Measurements from ENCODE around the gene LYZL4. TPM values are rescaled to one million over a fixed set of nuclear protein-coding genes. Genes with fewer than 3 reads are reported as not detected.

Gene LYZL4
- total and polyA plus RNA-seq, 2 of the 13 experiments (the other 11 are each of a cell fraction or from before 2014, with no cell fraction given) = not detected

GRCh38 chr3:42421818-42422796, 11.7 kb upstream of the LYZL4 start (continued):
- TF ChIP-seq, protein P1, sequence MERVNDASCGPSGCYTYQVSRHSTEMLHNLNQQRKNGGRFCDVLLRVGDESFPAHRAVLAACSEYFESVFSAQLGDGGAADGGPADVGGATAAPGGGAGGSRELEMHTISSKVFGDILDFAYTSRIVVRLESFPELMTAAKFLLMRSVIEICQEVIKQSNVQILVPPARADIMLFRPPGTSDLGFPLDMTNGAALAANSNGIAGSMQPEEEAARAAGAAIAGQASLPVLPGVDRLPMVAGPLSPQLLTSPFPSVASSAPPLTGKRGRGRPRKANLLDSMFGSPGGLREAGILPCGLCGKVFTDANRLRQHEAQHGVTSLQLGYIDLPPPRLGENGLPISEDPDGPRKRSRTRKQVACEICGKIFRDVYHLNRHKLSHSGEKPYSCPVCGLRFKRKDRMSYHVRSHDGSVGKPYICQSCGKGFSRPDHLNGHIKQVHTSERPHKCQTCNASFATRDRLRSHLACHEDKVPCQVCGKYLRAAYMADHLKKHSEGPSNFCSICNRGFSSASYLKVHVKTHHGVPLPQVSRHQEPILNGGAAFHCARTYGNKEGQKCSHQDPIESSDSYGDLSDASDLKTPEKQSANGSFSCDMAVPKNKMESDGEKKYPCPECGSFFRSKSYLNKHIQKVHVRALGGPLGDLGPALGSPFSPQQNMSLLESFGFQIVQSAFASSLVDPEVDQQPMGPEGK (CRISPR knock-in tag; IDR thresholded peaks at IDR 0.05) = peak; percentile 74
- TF ChIP-seq, protein P2, sequence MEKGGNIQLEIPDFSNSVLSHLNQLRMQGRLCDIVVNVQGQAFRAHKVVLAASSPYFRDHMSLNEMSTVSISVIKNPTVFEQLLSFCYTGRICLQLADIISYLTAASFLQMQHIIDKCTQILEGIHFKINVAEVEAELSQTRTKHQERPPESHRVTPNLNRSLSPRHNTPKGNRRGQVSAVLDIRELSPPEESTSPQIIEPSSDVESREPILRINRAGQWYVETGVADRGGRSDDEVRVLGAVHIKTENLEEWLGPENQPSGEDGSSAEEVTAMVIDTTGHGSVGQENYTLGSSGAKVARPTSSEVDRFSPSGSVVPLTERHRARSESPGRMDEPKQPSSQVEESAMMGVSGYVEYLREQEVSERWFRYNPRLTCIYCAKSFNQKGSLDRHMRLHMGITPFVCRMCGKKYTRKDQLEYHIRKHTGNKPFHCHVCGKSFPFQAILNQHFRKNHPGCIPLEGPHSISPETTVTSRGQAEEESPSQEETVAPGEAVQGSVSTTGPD (CRISPR knock-in tag; IDR thresholded peaks at IDR 0.05) = peak; percentile 87
- TF ChIP-seq TFE3 (CRISPR knock-in tag; IDR thresholded peaks at IDR 0.05) = no peak
- TF ChIP-seq PHF21A (CRISPR knock-in tag; IDR thresholded peaks at IDR 0.05) = peak; percentile 97
- TF ChIP-seq SMARCE1 (IDR thresholded peaks at IDR 0.05; ENCODE audit: borderline replicate concordance) = no peak
- 0 out of 2 replicates have a peak, but pooled peaks have one; percentile 26 for TF ChIP-seq ZHX1 (CRISPR knock-in tag; IDR thresholded peaks at IDR 0.05; ENCODE audit: low read depth)
- peak; percentile 95 for TF ChIP-seq ZNF33A (CRISPR knock-in tag; IDR thresholded peaks at IDR 0.05; ENCODE audit: borderline replicate concordance)
- TF ChIP-seq JUN (CRISPR knock-in tag; IDR thresholded peaks at IDR 0.05) = no peak
- TF ChIP-seq SMAD1 (CRISPR knock-in tag; IDR thresholded peaks at IDR 0.05; ENCODE audit: borderline replicate concordance, low read depth) = no peak
- TF ChIP-seq, protein P3, sequence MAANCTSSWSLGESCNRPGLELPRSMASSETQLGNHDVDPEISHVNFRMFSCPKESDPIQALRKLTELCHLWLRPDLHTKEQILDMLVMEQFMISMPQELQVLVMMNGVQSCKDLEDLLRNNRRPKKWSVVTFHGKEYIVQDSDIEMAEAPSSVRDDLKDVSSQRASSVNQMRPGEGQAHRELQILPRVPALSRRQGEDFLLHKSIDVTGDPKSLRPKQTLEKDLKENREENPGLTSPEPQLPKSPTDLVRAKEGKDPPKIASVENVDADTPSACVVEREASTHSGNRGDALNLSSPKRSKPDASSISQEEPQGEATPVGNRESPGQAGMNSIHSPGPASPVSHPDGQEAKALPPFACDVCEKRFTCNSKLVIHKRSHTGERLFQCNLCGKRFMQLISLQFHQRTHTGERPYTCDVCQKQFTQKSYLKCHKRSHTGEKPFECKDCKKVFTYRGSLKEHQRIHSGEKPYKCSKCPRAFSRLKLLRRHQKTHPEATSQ (CRISPR knock-in tag; IDR thresholded peaks at IDR 0.05; ENCODE audit: borderline replicate concordance) = peak; percentile 83; the same call in 1 of the 2 replicates
- TF ChIP-seq ZNF44 (CRISPR knock-in tag; IDR thresholded peaks at IDR 0.05) = no peak
- TF ChIP-seq SSRP1 (CRISPR knock-in tag; IDR thresholded peaks at IDR 0.05) = peak; percentile 19; the same call in 1 of the 2 replicates
- TF ChIP-seq ARID2 (CRISPR knock-in tag; IDR thresholded peaks at IDR 0.05; ENCODE audit: borderline replicate concordance) = peak; percentile 82; the same call in 1 of the 2 replicates
- TF ChIP-seq MAFK (conservative IDR thresholded peaks at IDR 0.05 in 1 of 2, IDR thresholded peaks at IDR 0.05 in 1 of 2; ENCODE audit: low read length in 2 of 2) = no peak
- TF ChIP-seq FOSL2 (CRISPR knock-in tag; IDR thresholded peaks at IDR 0.05) = peak; percentile 89

All from HepG2 (cell line).